DMS53 treated with DMSO at 0.1 percent for 48 hours (cell line): Measurements from ENCODE around the gene SH3YL1.
A peak's percentile ranks its signal among the peaks of the same experiment; 100 is the strongest.

Experiments used
- DNase-seq: peaks from one replicate; lab custom pipeline; 2025; ENCODE audit not compliant: unreplicated experiment; lab: John Stamatoyannopoulos, UW

Gene SH3YL1

GRCh38 chr2:282371-283263, 18.8 kb upstream of the SH3YL1 start:
- no peak for DNase-seq

GRCh38 chr2:281381-281780, 17.5 kb upstream of the SH3YL1 start:
- DNase-seq, result no peak

GRCh38 chr2:280650-281110, 16.8 kb upstream of the SH3YL1 start:
- DNase-seq, result no peak

DNA sequence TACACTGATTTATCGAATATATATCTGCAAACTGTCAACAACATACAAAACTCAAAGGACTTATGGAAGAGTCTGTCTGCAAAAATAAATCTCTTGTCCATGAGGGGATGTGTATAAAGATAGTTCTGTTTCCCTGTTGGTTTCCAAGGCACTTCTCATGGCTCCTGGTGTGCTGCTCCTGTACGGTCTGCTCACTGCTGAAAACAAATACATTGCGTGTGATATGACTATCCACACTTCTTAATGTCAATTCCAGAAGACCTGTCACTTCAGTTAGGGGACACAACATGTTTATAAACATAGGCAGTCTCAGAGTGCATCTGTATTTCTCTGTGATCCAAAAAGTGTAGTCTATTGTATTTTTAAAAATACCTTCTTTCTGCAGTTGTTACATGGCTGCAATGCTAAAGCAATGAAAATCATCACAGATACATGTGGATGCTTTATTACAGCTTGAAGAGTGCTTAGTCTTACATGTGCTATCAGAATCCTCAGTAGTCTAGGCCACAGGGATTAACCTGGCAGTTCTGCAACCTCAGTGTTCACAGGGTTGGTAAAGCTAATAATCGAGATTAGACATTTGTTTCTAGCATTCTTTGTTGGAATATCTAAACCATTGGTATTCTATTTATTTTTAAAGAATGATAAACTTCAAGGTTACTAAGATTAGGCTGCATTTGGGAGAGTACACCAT, 16.3 kb upstream of the SH3YL1 start:
- no peak for DNase-seq

DNA sequence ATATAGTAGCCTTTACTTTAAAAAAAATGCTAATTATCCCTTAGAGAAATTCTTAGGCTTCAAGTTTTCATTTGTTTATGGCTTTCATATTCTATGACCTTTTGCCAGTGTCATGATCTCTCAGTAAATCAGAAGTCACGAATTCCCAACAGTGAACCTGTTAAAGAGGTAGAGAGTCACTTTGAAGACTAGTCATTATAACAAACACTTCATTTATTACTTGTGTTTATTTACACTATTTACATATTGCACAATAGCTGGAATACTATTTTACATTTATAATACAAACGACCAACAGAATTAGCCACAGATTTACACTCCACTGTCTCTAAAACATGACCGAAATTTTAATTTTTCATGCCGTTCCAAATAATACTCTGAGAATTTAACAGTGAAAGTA, 15.5 kb upstream of the SH3YL1 start:
- DNase-seq, result no peak

DNA sequence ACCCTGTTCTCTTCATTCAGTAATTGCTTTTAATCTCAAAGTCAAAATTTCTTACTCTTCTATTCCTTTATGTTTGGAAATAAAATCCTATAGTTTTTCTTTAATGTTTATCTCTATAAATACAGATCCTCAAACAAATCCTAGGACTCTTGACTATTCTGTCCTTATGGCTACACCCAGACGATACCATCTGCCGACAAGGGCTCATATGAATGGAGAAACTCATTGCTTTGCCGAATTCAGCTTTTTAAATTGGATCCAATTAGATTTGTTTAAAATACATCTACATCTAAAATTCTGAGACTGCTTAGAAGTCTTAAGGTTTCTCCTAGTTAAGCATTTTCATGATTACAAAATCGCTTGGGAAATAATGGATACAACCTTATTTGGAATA, 15.1 kb upstream of the SH3YL1 start:
- DNase-seq, result no peak

DNA sequence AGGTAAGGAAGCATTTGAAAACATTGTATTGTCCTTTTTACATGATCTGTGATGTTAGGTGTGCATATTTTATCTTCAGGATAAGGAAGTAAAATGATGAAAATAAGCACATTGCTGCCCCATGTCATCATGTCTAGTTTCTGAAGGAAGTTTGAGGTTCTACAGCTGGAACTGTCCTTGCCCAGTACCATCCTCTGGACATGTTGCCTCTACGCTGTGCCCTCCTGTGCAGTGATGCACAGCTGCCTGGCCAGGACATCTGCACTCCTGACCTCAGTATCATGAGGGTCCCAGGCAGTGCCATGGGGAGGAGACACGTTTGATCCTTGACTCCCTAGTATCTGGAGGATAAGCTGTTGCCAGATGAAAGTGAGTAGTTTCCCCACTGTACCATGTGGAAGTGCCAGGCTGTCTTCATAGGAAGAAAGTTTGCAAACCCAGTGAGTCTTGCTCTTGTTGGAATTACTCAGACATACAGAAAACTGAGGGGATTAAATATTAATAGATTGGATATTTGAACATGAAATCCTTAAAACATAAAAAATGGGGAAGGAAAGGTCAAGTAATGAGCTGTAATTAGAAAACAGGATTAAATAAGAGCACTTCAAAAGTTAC, 14.6 kb upstream of the SH3YL1 start:
- no peak for DNase-seq

DNA sequence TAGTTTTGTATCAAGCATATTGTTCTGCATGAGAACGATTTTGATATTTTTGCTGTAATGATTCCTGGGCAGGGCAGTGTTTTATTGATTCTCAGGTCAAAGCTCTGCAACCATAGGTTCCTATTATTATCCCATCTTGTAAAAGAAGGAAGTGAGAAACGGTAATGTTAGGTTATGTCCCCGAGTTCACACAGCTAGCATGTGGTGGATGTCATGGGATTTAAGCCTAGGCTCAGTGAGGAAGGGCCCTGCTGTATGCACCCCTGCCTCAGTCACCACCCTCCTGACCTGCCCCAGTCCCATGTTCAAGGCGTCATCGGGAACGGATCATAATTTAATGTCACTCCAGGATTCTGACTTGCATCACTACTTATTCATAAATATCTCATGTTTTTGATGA, 11.6 kb upstream of the SH3YL1 start:
- DNase-seq, result no peak

DNA sequence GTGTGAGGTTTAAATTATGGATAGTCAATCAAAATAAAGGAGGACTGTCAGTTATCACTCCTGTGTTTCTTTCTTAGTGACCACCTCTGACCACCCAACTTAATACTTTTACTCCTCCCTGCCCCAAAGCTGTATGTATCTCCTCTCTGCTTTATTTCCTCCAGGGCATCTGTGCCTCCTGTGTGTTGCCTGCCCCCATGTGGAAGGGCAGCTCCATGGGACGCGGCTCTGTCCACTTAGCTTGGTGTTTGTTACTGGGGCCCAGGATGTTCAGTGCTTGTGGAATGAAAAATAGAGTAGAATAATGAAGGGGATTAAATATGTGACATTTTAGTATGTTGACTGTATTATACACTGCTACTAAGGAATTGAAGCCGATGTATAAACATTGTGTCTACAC, 10.7 kb upstream of the SH3YL1 start:
- no peak for DNase-seq

DNA sequence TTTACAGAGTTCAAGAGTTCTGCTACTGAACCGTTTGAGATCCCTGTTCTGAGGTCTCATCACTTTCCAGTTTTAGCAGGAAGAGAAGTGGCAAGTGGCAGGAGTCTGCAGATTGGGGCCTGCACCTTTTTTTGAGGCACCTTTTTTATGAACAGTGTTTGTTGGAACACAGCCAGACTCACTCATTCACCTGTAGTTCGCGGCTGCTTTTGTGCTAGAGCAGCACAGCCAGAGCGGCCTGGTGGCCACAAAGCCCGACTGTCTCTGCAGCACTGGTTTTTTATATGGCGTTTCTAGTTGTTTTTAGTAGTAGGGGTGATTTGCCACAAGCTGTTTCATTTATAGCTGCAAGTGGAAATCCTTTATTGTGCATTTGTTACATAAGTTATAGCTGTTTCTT, 9.5 kb upstream of the SH3YL1 start:
- DNase-seq, result no peak

DNA sequence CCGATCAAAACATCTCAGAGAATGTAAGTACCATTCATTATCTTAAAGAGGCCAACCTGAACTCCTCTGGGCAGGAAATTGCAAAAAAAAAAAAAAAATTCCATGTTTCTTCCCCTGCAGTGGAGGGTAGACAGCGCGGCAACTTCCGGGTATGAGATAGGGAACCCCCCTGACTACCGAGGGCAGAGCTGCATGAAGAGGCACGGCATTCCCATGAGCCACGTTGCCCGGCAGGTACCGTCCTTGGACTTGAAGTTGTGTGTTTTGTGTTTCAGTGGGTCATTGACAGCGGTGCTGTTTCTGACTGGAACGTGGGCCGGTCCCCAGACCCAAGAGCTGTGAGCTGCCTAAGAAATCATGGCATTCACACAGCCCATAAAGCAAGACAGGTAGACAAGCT, 8.1 kb upstream of the SH3YL1 start:
- no peak for DNase-seq

GRCh38 chr2:270861-271260, 7.0 kb upstream of the SH3YL1 start:
- no peak for DNase-seq

DNA sequence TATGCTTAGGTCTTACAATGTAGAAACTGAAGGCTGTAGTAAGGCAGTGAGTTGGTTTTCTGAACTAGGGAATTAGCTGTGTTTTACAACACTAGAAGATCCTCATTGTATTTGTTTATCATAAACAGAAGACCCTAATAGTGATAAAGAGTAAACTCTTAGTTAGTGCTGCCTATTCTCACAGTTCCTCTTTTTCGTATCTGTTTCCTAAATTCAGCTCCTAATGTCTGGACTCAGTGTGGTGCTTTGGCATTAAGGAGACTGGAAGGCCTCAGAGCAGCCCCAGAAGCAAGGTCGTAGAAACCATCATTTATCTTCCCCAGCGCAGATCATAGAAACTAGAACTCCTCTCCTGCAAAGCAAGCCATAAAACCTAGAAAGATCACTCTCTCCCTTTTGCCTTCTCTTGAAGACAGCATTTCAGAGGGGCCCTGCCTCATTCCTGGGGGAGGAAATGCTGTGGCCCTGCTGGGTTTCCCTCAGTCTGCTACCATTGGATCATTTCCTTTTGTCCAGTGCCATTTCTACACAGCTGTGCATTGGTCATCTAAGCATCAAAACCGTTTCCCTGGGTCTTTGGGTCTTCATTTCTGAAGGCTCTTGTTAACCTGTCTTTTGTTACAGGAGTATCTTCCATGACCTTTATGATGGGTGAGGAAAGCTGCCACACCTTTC, 5.7 kb upstream of the SH3YL1 start:
- DNase-seq, result no peak

GRCh38 chr2:268323-268722, 4.5 kb upstream of the SH3YL1 start:
- DNase-seq, result no peak

GRCh38 chr2:264493-265468, 949 bp upstream of the SH3YL1 start, which contains the start of gene ACP1:
TSS of gene ACP1 (plus strand) at chr2:264947. CDS start at chr2:264965, 18 bp downstream.
- peak; percentile 86 for DNase-seq

- no peak for DNase-seq
Measured at GRCh38 chr2:263022-263738, 652 bp downstream of the SH3YL1 start.

DNA sequence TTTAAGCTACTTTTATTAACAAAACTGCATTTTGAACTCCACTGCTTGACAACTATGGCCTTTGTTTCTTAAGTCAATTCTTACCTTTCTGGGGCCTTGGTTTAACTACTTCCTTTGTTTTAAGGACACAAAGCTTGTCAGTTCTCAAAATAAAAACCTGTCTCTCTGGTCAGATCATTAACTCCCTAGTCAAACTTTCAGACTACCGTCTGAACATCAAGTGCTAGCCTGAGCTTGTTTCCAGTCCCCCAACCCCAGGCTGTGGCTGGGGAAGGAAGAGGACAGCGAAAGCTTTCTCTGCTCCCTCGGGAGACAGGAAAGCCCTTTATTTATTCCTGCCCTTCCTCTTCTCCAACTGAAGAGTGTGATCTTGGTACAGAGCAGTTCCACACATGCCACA, 1.7 kb downstream of the SH3YL1 start:
- DNase-seq, result no peak

DNA sequence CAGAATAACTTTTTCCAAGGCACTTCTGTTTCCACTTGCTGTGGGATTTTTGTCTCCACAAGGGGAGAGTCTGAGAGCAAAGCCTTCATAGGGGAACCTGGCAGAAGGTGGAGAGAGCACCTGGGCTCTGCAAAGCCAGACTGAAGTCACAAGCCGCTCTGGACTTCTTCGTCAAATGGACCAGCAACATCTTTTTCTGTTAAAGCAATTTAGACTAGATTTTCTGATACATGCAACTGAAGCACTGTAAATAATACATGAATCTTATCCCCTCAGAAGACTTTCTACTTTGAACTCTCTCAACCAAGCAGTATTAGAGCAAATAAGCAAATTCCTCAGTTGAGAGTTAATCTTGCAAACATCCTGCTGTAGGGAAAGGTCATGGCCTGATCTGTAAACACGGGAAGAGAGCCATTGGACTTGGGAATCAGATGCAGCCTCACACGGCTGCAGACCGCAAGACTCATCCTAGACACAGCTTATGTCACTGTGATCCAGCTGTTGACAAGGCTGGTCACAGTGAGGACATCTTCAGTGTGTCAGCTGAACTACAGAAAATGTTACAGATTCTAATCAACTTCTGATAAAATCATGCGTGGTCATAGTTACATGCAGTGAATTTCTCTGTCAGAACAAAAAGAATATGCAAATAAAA, 3.2 kb downstream of the SH3YL1 start:
- DNase-seq, result no peak

DNA sequence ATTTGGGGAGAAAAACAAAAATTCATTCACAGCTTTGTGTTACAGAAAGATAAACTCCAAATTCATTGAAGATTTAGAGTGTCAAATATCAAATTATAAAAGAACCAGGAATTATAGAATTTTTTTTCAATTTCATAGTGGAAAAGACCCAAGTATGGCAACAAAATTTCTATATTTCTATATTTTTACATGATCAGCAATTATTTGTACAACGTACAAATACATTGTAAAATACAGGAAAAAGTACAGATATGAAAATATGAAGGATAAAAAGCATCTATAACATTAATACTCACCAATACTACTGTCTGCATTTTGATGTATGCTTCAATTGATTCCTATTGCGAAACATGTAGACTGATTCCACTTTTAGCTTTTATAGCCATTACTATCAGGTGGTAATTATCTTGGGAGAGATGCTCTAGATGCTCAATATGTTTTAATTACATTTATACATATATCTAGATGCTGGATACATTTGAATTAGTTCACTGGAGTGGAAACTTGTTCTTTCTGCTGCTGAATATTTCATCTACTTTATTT, 4.0 kb downstream of the SH3YL1 start:
- no peak for DNase-seq
